Globus pallidus (tissue), 1 donor: ENCODE data around the gene DBH.

Source experiments
- DNase-seq: peaks from one replicate; pipeline ENCODE4 v3.0.0-alpha.2; 2015; ENCODE audit warnings: low spot score

The DBH gene

GRCh38 chr9:133635533-133636531, at the start of gene DBH:
Gene DBH (plus strand): TSS chr9:133636363. CDS start chr9:133636372, 9 bp downstream.
- DNase-seq: no peak

- DNase-seq: no peak
These were observed 49.1 kb upstream of the DBH start for GRCh38 chr9:133587051-133587450.

GRCh38 chr9:133587466-133587865, 48.7 kb upstream of the DBH start:
- DNase-seq: no peak

- no peak for DNase-seq
These were observed 46.5 kb upstream of the DBH start for GRCh38 chr9:133589454-133590227.

GRCh38 chr9:133590231-133590855, 45.8 kb upstream of the DBH start:
- no peak for DNase-seq

GRCh38 chr9:133591116-133591910, 44.9 kb upstream of the DBH start:
- DNase-seq: no peak

GRCh38 chr9:133591985-133592384, 44.2 kb upstream of the DBH start:
- DNase-seq: no peak

GRCh38 chr9:133592731-133593409, 43.3 kb upstream of the DBH start:
- no peak for DNase-seq

- no peak for DNase-seq
These were observed 42.4 kb upstream of the DBH start for GRCh38 chr9:133593587-133594253.

GRCh38 chr9:133594310-133594709, 41.9 kb upstream of the DBH start:
- DNase-seq: no peak

- no peak for DNase-seq
These were observed 40.3 kb upstream of the DBH start for GRCh38 chr9:133595910-133596309.

GRCh38 chr9:133597316-133597957, 38.7 kb upstream of the DBH start:
- no peak for DNase-seq

GRCh38 chr9:133598978-133599377, 37.2 kb upstream of the DBH start:
- no peak for DNase-seq

- no peak for DNase-seq
These were observed 36.5 kb upstream of the DBH start for GRCh38 chr9:133599470-133600173.

GRCh38 chr9:133600739-133601138, 35.4 kb upstream of the DBH start:
- no peak for DNase-seq

GRCh38 chr9:133601746-133602145, 34.4 kb upstream of the DBH start:
- no peak for DNase-seq

- no peak for DNase-seq
These were observed 33.9 kb upstream of the DBH start for GRCh38 chr9:133602277-133602676.

GRCh38 chr9:133603135-133603927, 32.8 kb upstream of the DBH start:
- no peak for DNase-seq
